Cerebellar nuclear complex (tissue), 1 donor: ENCODE results near the gene PTPRE.

Source experiments
- DNase-seq, 2 experiments: peaks; one replicate each; lab custom pipeline; 2025; lab: John Stamatoyannopoulos, UW

The PTPRE gene

DNA sequence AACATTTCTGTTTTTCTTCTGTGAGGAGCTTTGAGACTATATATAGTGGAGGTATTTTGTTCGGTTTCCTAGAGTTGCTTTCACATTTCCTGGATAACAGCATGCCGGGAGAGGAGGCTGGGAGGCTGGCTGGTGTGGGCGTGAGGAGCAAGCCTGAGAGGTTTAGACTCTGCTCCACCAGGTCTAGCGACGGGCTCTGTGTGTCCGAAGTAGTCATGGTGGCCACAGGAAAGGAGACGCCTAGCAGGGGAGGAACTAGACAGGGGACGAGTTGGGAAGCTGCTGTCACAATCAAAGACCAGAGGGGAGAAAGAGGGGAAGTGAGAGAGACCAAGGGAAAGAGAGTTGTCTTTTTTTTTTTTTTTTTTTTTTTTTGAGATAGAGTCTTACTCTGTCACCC is 19.6 kb downstream of the PTPRE start:
- no peak for DNase-seq

DNA sequence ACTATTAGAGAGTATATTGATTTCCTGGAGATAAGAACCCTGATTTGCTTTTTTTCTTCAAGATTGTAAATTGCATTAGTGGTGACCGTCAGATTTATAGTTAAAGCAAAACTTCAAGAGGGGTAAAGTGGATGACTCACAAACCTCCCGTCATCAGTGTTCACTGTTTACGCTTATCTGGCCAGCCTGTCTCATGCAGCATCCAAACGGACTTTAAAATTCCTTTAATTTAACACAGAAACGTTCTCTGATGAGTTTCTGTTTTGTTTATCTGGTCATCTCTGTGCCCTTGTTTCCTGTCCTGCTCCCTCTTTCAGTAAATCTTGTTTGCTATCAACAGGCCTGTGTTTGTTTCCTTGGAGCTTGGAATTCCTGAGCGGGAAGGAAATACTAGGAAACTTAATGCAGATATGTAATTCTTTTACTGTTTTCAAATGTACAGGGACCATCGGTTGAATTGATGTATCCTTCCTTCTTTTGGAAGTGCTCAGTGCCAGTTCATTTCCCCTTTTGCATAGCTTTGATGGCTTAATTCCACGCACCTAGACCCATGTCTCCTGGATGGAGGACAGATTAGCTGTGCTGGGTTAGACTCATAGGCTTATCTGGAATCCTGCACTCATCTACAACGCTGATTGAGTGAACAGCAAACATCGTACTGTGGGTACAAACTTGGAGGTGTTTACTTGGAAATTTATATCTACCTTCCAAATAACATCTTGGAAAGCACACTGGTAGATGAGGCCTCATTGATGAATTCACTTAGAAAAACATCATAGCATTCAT is 21.3 kb downstream of the PTPRE start:
- DNase-seq, result no peak

GRCh38 chr10:127932521-127933270 is 25.8 kb downstream of the PTPRE start:
- DNase-seq, result no peak

DNA sequence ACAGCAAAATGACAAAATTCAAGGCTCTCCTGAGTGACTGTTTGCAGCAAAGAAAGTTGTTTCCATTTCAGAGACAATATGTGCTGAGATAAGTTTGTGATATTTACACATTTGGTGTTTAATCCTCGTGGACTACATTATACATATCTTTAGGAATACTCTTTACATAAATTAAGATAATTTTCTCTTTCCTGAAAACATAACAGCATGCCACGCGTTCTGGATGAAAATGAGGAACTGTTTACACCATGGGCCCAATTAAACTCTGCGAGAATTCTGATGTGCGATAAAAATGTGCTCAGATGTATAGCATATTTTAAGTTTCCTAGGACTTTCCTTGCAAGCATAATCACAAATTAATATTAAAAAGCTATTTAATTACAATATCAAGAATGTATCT is 26.4 kb downstream of the PTPRE start:
- no peak for DNase-seq

DNA sequence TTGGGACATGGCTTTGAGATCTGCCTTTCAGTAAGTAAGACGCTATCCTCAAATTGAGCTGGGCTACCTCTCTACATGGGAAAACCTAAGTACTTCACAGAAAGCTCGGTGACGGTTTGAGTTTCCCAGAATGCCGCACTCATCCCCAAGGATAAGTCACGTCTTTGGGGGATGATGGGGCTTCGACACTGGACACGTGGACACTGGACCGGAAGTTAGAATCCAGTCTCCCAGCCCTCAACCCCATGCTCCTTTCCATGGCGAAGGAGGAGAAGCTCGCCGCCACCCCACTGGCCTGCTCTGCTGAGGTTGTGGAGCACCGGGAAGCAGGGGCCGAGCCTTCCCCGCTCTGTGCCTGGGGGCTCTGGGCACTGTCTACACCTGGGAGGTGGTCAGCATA is 27.5 kb downstream of the PTPRE start:
- no peak for DNase-seq

- DNase-seq, result no peak
Observed at GRCh38 chr10:127935071-127935561, 28.2 kb downstream of the PTPRE start.

DNA sequence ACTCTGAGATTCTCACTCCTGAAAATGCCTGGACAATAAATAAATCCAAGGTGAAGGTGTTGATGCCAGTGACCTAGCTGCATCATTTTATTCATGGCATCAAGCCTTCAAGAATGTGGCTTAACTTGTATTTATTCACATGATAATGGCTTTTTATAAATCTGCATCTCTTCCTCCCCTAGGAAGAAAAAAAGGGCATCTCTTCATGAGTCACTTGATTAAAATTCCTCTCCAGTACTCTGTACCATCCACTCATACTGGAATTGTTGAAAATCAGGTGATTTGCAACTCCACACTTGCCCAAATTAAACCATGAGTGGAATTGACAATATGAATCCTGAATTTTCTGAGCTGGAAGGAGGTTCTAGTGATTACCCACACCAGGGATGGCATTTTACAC is 30.2 kb downstream of the PTPRE start:
- DNase-seq, result no peak

DNA sequence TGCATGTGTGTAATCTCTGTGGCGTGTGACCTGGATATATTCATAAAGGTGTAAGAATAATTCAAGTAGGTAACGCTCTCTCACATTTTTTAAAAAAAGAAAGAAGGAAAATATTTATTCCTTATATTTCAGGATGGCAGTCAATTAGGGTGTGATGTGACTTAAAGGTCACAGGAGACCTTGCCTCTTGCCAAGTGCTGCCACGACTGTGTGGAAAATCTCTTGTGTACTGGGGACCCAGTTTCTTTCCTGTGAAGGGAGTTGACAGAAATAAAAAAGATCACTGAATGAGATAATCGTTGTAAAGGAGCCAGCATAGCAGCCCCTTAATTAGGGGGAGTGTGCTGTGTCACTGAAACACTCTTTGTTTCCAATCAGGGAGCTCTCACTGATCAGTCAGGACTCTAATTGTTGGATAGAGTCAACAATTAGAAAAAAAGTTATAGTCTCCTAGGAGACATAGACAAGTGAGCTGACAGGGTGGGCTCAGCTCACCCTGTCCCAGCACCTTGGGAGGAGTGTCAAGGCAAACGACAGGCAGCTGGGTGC is 31.1 kb downstream of the PTPRE start:
- DNase-seq, result no peak

DNA sequence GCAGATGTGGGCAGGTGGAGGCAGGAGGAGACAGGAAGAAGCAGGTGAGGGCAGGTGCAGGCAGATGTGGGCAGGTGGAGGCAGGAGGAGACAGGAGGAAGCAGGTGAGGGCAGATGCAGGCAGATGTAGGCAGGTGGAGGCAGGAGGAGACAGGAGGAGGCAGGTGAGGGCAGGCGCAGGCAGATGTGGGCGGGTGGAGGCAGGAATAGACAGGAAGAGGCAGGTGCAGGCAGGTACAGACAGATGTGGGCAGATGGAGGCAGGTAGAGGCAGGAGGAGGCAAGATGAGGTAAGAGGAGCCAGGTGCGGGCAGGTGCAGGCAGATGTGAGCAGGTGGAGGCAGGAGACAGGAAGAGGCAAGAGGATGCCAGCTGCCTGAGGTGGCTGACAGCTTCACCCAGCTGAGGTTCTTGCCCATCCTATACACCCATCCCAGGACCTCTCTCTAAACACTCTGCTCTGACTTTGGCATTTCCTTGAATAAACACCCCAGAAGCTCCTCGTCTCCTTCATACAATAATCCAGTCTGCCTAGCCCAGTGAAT is 33.0 kb downstream of the PTPRE start:
- no peak for DNase-seq

DNA sequence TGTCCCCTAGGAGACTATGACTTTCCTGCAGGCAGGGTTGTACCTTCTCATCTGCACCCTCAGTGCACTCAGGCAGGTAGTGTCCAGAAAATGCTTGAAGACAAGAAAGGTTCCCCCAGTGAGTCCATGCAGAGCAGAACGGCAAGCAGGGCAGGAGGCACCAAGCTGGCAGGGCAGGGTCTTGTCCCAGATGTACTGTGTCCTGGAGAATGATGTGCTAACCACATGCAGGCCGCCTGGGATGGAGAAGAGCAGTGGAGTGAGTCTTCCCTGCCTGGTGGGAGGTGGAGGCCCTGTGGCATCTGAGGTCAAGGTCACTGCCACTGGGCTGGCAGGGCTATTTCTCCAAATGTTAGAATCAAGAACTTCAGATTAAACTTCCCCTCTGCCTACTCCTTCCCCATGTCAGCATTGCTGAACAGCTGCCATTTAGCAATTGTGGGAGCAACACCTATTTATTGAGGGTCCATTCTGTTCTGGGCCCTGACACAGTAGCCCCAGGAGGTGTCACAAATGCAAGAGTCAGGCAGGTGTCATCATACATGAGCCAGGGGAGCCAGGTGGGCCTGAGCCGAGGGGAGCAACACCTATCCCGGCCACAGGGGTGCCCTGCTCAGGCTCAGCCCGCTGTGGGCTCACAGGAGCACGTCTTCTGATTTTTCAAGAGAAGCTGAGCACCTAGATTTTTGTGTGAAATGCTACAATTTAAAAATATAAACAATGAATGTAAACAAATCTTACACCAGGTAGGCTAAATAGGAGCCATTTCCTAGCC is 34.1 kb downstream of the PTPRE start:
- no peak for DNase-seq

GRCh38 chr10:127942811-127943210 is 35.9 kb downstream of the PTPRE start:
- no peak for DNase-seq

DNA sequence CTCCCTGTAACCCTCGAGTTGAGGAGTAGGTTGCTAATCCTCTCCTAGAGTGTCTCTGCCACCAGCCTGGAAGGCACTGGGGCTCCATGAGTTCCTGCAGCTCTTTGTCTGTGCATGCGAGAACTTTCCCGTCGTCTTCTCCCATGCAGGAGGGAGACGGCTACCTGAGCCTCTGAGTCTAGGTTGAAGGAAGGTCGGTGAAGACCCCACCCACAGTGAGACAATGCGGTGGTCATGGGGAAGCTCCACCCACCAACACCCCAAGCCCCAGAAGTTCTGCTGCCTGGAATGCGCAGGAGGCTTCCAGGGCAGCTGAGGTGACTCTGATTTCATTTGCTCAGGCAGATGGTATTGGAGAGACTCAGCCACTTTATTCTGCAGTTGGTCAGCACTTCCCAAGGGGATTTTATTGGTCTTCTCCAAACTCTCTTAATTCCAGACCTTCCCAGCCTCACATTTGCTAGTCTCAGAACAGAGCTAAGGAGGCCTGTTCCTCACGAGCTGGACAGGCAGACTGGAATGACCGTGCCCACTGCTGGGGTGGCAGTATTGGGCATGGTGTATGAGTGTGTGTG is 36.5 kb downstream of the PTPRE start:
- no peak for DNase-seq

DNA sequence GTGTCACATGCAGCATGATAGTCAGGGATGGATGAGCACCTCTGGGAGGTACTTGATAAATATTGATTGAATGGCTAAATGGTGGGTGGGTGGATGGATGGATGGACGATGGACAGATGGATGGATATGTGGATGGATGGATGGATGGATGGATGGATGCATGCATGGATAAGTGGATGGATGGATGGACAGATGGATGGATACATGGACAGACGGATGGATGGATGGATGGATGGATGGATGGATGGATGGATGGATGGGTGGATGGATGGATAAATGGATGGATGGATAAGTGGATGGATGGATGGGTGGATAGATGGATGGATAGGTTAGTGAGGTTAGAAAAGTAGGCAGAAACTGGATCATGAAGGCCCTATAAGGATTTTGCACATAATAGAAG is 37.4 kb downstream of the PTPRE start:
- no peak for DNase-seq

DNA sequence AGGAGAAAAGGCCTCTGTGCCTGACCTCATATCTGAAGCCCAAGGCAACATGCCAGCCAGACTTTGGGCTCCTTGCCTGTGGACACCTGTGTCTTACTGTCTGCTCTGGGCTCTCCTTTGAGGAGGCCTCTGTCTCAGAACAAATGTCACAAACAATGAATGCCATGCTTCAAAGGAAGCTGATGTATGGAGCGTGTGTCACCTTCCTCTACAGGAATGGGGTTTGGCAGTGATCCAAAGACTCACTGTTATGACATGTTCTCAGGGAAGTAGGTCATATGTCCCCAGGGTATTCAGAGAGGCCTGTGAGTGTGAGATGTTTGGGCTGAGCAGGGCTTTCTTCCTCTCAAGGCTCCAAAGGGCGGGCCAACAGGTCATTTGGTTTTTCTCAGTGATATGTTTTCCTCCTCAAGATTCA is 38.4 kb downstream of the PTPRE start:
- DNase-seq, result peak in 1 of 2 experiments; percentile 1

DNA sequence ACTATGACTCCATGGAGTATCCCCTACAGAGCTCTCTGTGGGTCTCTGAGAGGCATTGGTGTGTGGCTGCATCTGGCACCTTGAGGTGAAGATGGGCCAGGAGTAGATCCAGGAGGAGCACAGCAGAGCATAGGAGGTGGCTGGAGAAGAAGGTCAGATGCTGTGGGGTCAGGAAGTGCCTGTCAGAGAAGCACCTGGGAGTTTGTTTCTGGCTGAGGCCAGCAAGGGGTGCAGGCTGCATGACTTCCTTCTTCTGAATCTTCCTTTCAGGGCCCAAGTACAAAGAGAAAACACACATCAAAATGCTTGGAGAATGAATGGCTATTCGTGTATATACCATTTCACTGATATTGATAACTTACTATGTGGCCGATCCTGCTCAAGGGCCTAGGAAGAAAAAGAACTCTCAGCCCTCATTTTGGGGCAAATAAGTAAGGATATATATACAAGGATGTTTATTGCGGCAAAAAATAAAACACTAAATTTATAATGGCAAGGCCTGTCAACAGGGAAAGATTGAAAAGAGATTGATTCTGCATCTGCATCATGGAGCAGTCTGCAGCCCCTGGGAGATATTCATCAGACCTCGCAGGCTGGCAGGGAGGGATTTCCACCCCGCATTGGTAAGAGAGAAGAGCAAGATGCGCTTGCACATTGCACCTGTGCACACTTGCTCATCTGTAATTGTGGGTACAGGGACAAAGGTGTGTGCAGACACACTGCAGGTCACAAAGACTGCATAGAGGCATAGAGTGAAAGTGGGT is 39.2 kb downstream of the PTPRE start:
- DNase-seq, result no peak

DNA sequence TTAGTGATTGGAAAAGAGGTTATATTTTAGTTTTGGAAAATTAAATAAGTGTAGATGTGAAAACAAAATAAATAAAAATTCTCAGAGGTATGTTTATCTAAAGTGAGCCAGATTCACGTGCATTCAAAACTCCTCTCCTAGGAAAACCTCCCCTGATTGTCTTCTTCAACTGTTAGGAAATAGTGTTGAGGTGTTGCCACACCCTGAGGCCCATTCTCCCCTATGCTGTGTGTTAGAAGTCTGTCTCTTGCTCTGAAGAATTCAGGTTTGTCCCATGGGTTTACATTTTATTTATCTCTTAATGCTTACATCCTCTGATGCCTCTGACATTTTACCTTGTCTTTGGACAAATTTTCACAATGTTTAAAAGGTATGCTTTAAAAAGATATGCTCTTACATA is 40.3 kb downstream of the PTPRE start:
- DNase-seq, result no peak

DNA sequence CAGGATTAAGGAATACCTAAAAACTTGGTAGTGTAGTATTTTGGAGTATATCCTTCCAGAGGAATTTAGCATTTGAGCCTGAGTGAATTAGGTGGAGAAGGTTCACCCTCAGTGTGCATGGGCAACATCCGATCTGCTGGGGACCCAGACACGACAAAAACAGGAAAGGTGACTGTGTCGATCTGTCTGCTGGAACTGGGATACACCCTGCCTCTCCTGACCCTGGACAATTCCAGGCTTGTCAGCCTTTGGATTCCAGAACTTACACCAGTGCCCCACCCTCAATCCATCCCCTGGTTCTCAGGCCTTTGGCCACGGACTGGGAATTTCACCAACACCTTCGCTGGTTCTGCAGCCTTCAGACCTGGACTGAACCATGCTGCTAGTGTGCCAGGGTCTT is 41.9 kb downstream of the PTPRE start:
- no peak for DNase-seq

GRCh38 chr10:127949831-127950230 is 42.9 kb downstream of the PTPRE start:
- no peak for DNase-seq

- DNase-seq, result no peak
Observed at GRCh38 chr10:127951861-127952574, 45.1 kb downstream of the PTPRE start.

DNA sequence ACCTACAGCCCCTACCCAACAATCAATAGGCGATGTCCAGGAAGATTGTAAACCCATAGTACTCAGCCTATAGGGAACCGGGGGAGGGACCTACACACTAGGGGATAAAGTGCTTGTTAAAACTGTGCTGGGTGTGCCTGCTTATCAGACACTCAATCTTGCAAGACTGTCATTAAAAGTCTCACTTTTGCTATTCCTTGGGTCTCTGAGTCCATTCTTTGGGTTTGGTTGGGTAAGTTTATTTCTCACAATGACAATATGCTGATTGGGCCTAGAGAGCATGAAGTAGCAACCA is 45.6 kb downstream of the PTPRE start:
- no peak for DNase-seq
